Lung (tissue), 16 donors: ENCODE data around the gene LMBRD1. TPM values are rescaled to one million over a fixed set of nuclear protein-coding genes. Genes with fewer than 3 reads are reported as not detected.

ENCODE experiments used
- ATAC-seq: fragments of 200-7000 bp; cut with Tn5 transposase; one replicate; pipeline ENCODE4 v1.9.1; 2020; ENCODE audit warnings: moderate number of reproducible peaks; ENCODE audit not compliant: insufficient read depth, low FRiP score
- DNase-seq, 3 donors: peaks; one replicate each; pipeline ENCODE4 v3.0.0-alpha.2; 2013 to 2017
- H3K27ac ChIP-seq, 2 donors: one replicate each; pipeline ENCODE4 v1.5.1; 2013; ENCODE audit warnings: mild to moderate bottlenecking in 2 of 2, moderate library complexity in 2 of 2, control low read depth in 1 of 2, inconsistent platforms in 1 of 2, low read depth in 1 of 2, low read length in 1 of 2
- H3K27me3 ChIP-seq, 3 donors: one replicate each; pipeline ENCODE4 v1.5.1; 2013; ENCODE audit warnings: low read length in 2 of 3; ENCODE audit not compliant: control insufficient read depth in 3 of 3, insufficient read depth in 3 of 3
- H3K36me3 ChIP-seq, 4 donors: one replicate each; pipeline ENCODE4 v1.5.1; 2013; ENCODE audit warnings: low read length in 4 of 4, mild to moderate bottlenecking in 1 of 4, moderate library complexity in 1 of 4; ENCODE audit not compliant: control insufficient read depth in 4 of 4, insufficient read depth in 4 of 4
- H3K4me1 ChIP-seq, 5 donors: one replicate each; pipeline ENCODE4 v1.5.1; 2013; ENCODE audit warnings: low read length in 5 of 5, mild to moderate bottlenecking in 2 of 5, moderate library complexity in 1 of 5; ENCODE audit not compliant: control insufficient read depth in 5 of 5, insufficient read depth in 5 of 5
- H3K4me3 ChIP-seq: one replicate; pipeline ENCODE4 v1.5.1; 2013; ENCODE audit warnings: mild to moderate bottlenecking, control low read depth, moderate library complexity
- H3K9ac ChIP-seq, 2 donors: one replicate each; pipeline ENCODE4 v1.5.1; 2013; ENCODE audit warnings: low read length in 2 of 2, control low read depth in 1 of 2; ENCODE audit not compliant: insufficient read depth in 1 of 2
- H3K9me3 ChIP-seq, 4 donors: one replicate each; pipeline ENCODE4 v1.5.1; 2013; ENCODE audit warnings: low read length in 3 of 4, mild to moderate bottlenecking in 1 of 4, moderate library complexity in 1 of 4; ENCODE audit not compliant: control insufficient read depth in 4 of 4, insufficient read depth in 3 of 4
- WGBS, 2 donors: extraction: QIAGEN DNeasy Blood & Tissue Kit; methylation state at CpG; one replicate each; pipeline ENCODE4 v1.1.7; 2013; 5-methylcytosine and 5-hydroxymethylcytosine counted together
- long read RNA-seq, 5 donors: transcript quantifications; one replicate each; lab custom pipeline, GENCODE V29; 2026
- polyA plus RNA-seq, 2 donors: library from polyadenylated mRNA; stranded (reverse); fragments of 200-250 nt; gene quantifications; one replicate each; pipeline ENCODE4 v1.2.1, GENCODE V29; 2013
- total RNA-seq, 2 donors: library from RNA; depleted of rRNA in 1 of 2; stranded (reverse); fragments of >200 nt in 1 of 2; gene quantifications; one replicate each; pipeline ENCODE4 v1.2.1, GENCODE V29; 2014 to 2021
- TF ChIP-seq, protein P1 (sequence below): IDR thresholded peaks from 2 replicates; pipeline ENCODE4 v1.5.1; 2012; ENCODE audit warnings: mild to moderate bottlenecking; ENCODE audit errors: control extremely low read depth, extremely low read depth
- donor health status: control.
- donor health status: control.
- donor health status: Bipolar disorder and iron deficiency.
- donor health status: healthy.
- donor health status: DM: yes; HTN: yes; CAD: no.

The LMBRD1 gene
- total RNA-seq = 100 to 1,000 TPM in 1 of 2 donors, 10 to 100 TPM in 1; 46.5 to 102 TPM
- 10 to 100 TPM; 31.2 to 37.0 TPM for polyA plus RNA-seq
- long read RNA-seq, donor 1, transcript LMBRD1-224 (1 exons, 2,851 nt) = minor isoform, 5 of 54 reads
- long read RNA-seq, donor 1, transcript LMBRD1-202 (16 exons, 2,264 nt) = major isoform, 23 of 54 reads
- long read RNA-seq, donor 1, partial matches to known transcripts = 24 of 54 reads
- long read RNA-seq, donor 1, other reads (novel, unspliced or antisense) = 0 of 54 reads
- long read RNA-seq, donor 2, partial matches to known transcripts = 9 of 16 reads
- long read RNA-seq, donor 2, other reads (novel, unspliced or antisense) = 0 of 16 reads
- long read RNA-seq, donor 3, transcript LMBRD1-224 (1 exons, 2,851 nt) = minor isoform, 5 of 14 reads
- long read RNA-seq, donor 3, transcript LMBRD1-202 (16 exons, 2,264 nt) = major isoform, 8 of 14 reads
- long read RNA-seq, donor 3, partial matches to known transcripts = 0 of 14 reads
- long read RNA-seq, donor 3, other reads (novel, unspliced or antisense) = 0 of 14 reads
- long read RNA-seq, donor 4, partial matches to known transcripts = 0 of 7 reads
- long read RNA-seq, donor 4, other reads (novel, unspliced or antisense) = 0 of 7 reads
- long read RNA-seq, donor 5, transcript LMBRD1-224 (1 exons, 2,851 nt) = minor isoform, 9 of 54 reads
- long read RNA-seq, donor 5, transcript LMBRD1-202 (16 exons, 2,264 nt) = major isoform, 22 of 54 reads
- long read RNA-seq, donor 5, partial matches to known transcripts = 17 of 54 reads
- long read RNA-seq, donor 5, other reads (novel, unspliced or antisense) = 0 of 54 reads

DNA sequence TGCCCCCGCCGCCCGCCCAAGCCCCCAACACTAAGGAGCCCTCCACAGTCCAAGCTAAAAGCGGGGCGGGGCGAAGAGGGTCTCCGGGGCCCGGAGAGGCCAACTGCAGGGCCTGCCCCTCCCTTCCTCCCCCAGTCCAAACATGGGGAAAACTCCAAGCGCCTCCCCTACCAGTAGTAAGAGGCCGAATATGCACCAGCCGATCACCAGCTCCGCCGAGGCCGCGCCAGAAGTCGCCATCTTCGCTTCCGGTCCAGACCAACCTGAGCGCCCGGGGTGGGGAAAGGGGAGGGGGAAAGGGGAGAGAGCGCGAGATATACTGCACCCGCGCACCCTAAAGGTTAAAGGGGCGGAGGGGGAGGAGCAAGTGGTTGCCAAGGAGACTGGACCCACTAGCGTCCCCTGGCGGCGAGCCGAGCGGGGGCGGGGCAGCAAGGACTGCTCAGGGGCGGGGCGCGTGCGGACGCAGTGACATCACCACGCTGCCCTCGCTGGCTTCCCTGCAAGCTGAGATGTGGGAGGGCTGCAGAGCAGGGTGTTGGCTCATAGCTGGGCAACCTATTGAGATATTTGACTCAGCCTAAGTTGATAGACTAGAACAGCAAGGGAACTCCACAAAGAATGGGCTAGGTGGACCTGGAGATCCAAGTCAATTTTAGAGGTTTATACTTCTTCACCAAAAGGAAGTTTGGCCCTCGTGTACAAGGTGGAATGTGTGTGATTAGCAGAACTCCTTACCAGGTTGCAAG, at the start of gene LMBRD1:
TSS of gene LMBRD1 (minus strand) at position 369 of the 749 bp plus-strand sequence. CDS start at position 240, 129 bp downstream.
- peak within 1 kb of the TSS; percentile 92 to 99 for H3K27ac ChIP-seq
- TF ChIP-seq, protein P1, sequence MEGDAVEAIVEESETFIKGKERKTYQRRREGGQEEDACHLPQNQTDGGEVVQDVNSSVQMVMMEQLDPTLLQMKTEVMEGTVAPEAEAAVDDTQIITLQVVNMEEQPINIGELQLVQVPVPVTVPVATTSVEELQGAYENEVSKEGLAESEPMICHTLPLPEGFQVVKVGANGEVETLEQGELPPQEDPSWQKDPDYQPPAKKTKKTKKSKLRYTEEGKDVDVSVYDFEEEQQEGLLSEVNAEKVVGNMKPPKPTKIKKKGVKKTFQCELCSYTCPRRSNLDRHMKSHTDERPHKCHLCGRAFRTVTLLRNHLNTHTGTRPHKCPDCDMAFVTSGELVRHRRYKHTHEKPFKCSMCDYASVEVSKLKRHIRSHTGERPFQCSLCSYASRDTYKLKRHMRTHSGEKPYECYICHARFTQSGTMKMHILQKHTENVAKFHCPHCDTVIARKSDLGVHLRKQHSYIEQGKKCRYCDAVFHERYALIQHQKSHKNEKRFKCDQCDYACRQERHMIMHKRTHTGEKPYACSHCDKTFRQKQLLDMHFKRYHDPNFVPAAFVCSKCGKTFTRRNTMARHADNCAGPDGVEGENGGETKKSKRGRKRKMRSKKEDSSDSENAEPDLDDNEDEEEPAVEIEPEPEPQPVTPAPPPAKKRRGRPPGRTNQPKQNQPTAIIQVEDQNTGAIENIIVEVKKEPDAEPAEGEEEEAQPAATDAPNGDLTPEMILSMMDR = peak; percentile 82
- H3K27me3 ChIP-seq = no peaks in the 10 kb centered on the region
- WGBS, 2 donors = 2% methylated on average over 37 to 39 of the region's 39 CpGs
- no peaks in the 10 kb centered on the region for H3K9me3 ChIP-seq
- peak; percentile 96 to 98 (median 97) for DNase-seq
- H3K4me1 ChIP-seq = peaks cover 2 to 20% (median 4%) of the 10 kb centered on the region in 5 donors
- H3K4me3 ChIP-seq = peak within 1 kb of the TSS; percentile 79
- peak within 1 kb of the TSS; percentile 95 to 100 for H3K9ac ChIP-seq
- ATAC-seq = peak; percentile 95
- H3K36me3 ChIP-seq = no peaks in the 10 kb centered on the region

DNA sequence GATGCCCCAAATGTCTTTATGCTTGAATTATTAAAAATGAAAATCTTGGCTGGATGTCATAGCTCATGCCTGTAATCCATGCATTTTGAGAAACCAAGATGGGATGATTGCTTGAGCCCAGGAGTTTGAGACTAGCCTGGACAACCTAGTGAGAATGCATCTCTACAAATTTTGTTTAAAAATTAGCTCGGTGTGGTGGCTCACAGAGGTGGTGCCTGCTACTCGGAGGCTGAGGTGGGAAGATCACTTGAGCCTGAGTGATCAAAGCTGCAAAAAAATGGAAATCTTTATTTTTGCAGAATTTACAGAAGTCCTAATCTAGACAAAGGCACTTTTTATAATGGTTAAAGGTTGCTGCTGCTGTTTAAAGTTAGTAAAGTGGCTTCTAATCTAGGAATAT, 49.5 kb upstream of the LMBRD1 start:
- WGBS, 2 donors = 70 to 92% methylated on average over 2 of the region's 2 CpGs
- Histone ChIP-seq H3K4me3 (no peak overlapping the region), H3K4me1 (peaks cover 0 to 4% (median 0%) of the 10 kb centered on the region in 5 donors), H3K36me3 (no peaks in the 10 kb centered on the region), H3K9me3 (no peaks in the 10 kb centered on the region), H3K27ac (no peak overlapping the region), H3K9ac (no peak overlapping the region), H3K27me3 (peaks cover 0 to 3% (median 0%) of the 10 kb centered on the region in 3 donors)
- no peak for DNase-seq
- TF ChIP-seq, protein P1 = no peak
- ATAC-seq = no peak

DNA sequence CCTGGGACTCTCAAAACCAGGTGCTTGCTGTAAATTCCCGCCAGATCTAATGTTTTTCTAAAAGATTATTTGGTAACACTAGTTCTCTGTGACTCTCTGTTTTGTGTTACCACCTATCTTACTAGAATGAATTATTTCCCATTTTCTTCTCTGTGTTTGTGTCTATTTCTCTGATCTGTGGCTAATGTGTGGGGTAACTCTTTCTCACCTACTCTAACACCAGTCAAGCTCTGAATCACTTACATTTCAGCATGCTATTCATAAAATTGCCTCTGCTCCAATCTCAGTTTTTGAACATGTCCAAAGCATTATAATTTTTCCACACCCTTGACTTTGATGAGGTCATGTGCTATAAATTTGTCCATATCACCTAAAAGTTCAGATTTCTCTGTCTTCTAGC, 46.4 kb upstream of the LMBRD1 start:
- no peak for DNase-seq
- no peak overlapping the region for H3K4me3 ChIP-seq
- 75 to 98% methylated on average over 1 of the region's 1 CpG for WGBS, 2 donors
- TF ChIP-seq, protein P1 = no peak
- ATAC-seq = no peak
- H3K9ac ChIP-seq = no peak overlapping the region
- no peak overlapping the region for H3K27ac ChIP-seq
- peaks cover 0 to 8% (median 3%) of the 10 kb centered on the region in 3 donors for H3K27me3 ChIP-seq
- peaks cover 0 to 4% (median 0%) of the 10 kb centered on the region in 5 donors for H3K4me1 ChIP-seq
- no peaks in the 10 kb centered on the region for H3K9me3 ChIP-seq
- no peaks in the 10 kb centered on the region for H3K36me3 ChIP-seq
